GM18858 (cell line): ENCODE results near the gene MCFD2.

Experiments
- ATAC-seq: cut with Tn5 transposase; IDR thresholded peaks from one replicate; pipeline ENCODE4 v1.9.1; 2021; ENCODE audit not compliant: unreplicated experiment

MCFD2 gene

GRCh38 chr2:46915281-46915810 is at the start of gene MCFD2:
Gene MCFD2 (minus strand): TSS chr2:46915806. CDS start chr2:46909171, 6,635 bp downstream.
- ATAC-seq: no peak

- ATAC-seq: no peak
Measured at GRCh38 chr2:46964835-46965560, 49.4 kb upstream of the MCFD2 start.

- no peak for ATAC-seq
Measured at GRCh38 chr2:46963941-46964673, 48.5 kb upstream of the MCFD2 start.

GRCh38 chr2:46963210-46963609 is 47.6 kb upstream of the MCFD2 start:
- no peak for ATAC-seq

- ATAC-seq: no peak
Measured at GRCh38 chr2:46962751-46963150, 47.1 kb upstream of the MCFD2 start.

GRCh38 chr2:46960618-46961017 is 45.0 kb upstream of the MCFD2 start:
- ATAC-seq: no peak

GRCh38 chr2:46958431-46959017 is 42.9 kb upstream of the MCFD2 start:
- ATAC-seq: no peak

GRCh38 chr2:46956981-46957531 is 41.5 kb upstream of the MCFD2 start:
- ATAC-seq: no peak

- no peak for ATAC-seq
Measured at GRCh38 chr2:46955764-46956163, 40.2 kb upstream of the MCFD2 start.

GRCh38 chr2:46954951-46955571 is 39.5 kb upstream of the MCFD2 start:
- ATAC-seq: no peak

- ATAC-seq: no peak
Measured at GRCh38 chr2:46952171-46952570, 36.6 kb upstream of the MCFD2 start.

- ATAC-seq: no peak
Measured at GRCh38 chr2:46951290-46952064, 35.9 kb upstream of the MCFD2 start.

- ATAC-seq: no peak
Measured at GRCh38 chr2:46950314-46950713, 34.7 kb upstream of the MCFD2 start.

- no peak for ATAC-seq
Measured at GRCh38 chr2:46947841-46948240, 32.2 kb upstream of the MCFD2 start.

GRCh38 chr2:46945671-46946070 is 30.1 kb upstream of the MCFD2 start:
- no peak for ATAC-seq

- peak; percentile 39 for ATAC-seq
Measured at GRCh38 chr2:46943881-46944798, 28.5 kb upstream of the MCFD2 start.

- no peak for ATAC-seq
Measured at GRCh38 chr2:46942891-46943626, 27.5 kb upstream of the MCFD2 start.

GRCh38 chr2:46942143-46942526 is 26.5 kb upstream of the MCFD2 start:
- peak; percentile 22 for ATAC-seq
